Measurements from ENCODE around the gene NR1H2.
"Not testable (repeated sequence)": the region's sequence is repeated elsewhere in the genome, so short reads cannot be mapped to it uniquely, and the experiment has no call there.

The NR1H2 gene

DNA sequence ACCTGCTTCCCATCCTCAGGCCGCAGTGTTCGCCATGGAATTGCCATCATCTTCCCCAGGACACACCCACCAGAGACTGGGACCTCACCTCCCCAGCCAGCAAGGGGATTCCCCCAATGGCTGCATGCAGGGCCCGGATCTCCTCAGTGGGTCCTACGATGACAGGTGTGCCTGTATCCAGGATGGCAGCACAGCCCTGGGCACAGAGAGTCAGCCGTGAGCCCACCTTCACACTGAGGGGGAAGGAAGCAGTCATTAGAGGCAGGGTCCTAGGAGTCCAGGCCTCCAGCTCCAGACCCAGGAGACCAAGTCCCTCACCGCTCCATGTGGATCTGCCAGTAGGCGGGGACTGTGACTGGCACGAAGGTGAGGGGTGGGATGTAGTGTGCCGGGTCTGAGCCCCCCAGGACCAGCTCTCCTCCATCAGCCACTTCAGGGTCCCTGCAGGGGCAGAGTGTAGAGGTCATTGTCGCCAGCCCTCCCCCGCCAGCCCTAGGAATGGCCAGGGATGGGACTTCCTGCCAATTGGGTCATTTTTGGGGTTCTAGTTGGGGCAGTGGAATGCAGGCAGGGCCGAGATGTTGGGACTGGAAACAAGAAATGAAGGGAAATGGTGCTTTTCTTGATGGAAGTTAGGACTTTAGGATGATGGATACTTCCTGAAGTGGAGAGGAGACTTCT is 41.4 kb upstream of the NR1H2 start:
- H3K27ac ChIP-seq (ENCODE audit: poor library complexity, severe bottlenecking), result no peak overlapping the region
- no peak for DNase-seq (ENCODE audit: low spot score)
- H3K9me3 ChIP-seq (ENCODE audit: severe bottlenecking), result no peaks in the 10 kb centered on the region
- H3K36me3 ChIP-seq (ENCODE audit: low read depth), result no peaks in the 10 kb centered on the region
- ATAC-seq (ENCODE audit: low read depth), result no peak
- H3K27me3 ChIP-seq (ENCODE audit: insufficient read depth, poor library complexity, severe bottlenecking), result peaks cover 23% of the 10 kb centered on the region
- H3K4me1 ChIP-seq (ENCODE audit: insufficient read depth, poor library complexity, severe bottlenecking), result no peaks in the 10 kb centered on the region
- H3K4me3 ChIP-seq (ENCODE audit: severe bottlenecking), result no peak overlapping the region
- TF ChIP-seq CTCF (IDR thresholded peaks at IDR 0.05; ENCODE audit: poor library complexity, severe bottlenecking), result no peak

DNA sequence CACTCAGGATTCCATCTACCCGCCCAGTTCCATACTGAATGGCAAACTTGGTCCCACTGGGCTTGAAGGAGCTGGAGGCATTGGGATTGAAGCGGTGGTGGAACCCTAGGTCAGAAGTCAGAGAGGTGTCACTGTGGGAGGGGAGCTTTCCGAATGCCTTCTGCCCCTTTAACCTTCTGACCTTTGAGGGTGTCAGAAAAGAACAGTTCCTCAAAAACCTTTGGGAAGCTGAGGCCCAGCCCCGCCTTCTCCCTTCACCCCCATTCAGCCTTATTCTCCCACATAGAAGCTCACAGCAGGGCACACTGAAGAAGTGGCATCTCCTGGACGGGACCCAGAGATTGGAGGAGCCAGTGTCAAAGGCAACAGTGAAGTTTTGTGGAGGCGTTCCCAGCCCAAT is 39.2 kb upstream of the NR1H2 start:
- not testable (repeated sequence) for H3K36me3 ChIP-seq (ENCODE audit: low read depth); ATAC-seq (ENCODE audit: low read depth); H3K4me3 ChIP-seq (ENCODE audit: severe bottlenecking); DNase-seq (ENCODE audit: low spot score); H3K4me1 ChIP-seq (ENCODE audit: insufficient read depth, poor library complexity, severe bottlenecking); H3K27ac ChIP-seq (ENCODE audit: poor library complexity, severe bottlenecking); H3K9me3 ChIP-seq (ENCODE audit: severe bottlenecking)
- H3K27me3 ChIP-seq (ENCODE audit: insufficient read depth, poor library complexity, severe bottlenecking), result peaks cover 10% of the 10 kb centered on the region

- Histone ChIP-seq H3K9me3 (ENCODE audit: severe bottlenecking) (peaks cover 6% of the 10 kb centered on the region), H3K4me3 (ENCODE audit: severe bottlenecking) (no peak overlapping the region), H3K27me3 (ENCODE audit: insufficient read depth, poor library complexity, severe bottlenecking) (no peaks in the 10 kb centered on the region), H3K27ac (ENCODE audit: poor library complexity, severe bottlenecking) (no peak overlapping the region), H3K4me1 (ENCODE audit: insufficient read depth, poor library complexity, severe bottlenecking) (no peaks in the 10 kb centered on the region), H3K36me3 (ENCODE audit: low read depth) (no peaks in the 10 kb centered on the region)
- DNase-seq (ENCODE audit: low spot score), result no peak
- ATAC-seq (ENCODE audit: low read depth), result no peak
- no peak for TF ChIP-seq CTCF (IDR thresholded peaks at IDR 0.05; ENCODE audit: poor library complexity, severe bottlenecking)
Measured at GRCh38 chr19:50340331-50340730, 35.9 kb upstream of the NR1H2 start.

DNA sequence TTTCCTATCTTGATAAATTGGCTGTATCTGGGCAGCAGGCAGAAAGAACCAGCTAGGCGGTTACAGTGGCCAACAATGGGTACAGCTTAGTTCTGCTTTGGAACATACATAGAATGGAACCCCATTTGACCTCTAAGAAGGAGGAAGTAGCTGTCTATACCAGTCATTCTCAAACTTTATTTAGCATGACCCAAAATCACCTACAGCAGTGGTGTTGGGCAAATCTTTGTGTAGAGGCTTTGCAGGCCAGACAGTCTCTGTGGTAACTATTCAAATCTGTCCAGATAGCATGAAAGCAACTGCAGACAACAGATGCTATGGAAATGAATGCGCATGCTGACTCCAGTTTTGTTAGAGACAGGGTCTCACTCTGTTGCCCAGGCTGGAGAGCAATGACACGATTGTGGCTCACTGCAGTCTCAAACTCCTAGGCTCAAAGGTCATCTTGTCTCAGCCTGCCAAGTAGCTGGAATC is 35.1 kb upstream of the NR1H2 start:
- Histone ChIP-seq H3K27ac (ENCODE audit: poor library complexity, severe bottlenecking) (no peak overlapping the region), H3K4me3 (ENCODE audit: severe bottlenecking) (no peak overlapping the region), H3K9me3 (ENCODE audit: severe bottlenecking) (peaks cover 6% of the 10 kb centered on the region), H3K27me3 (ENCODE audit: insufficient read depth, poor library complexity, severe bottlenecking) (no peaks in the 10 kb centered on the region), H3K4me1 (ENCODE audit: insufficient read depth, poor library complexity, severe bottlenecking) (no peaks in the 10 kb centered on the region), H3K36me3 (ENCODE audit: low read depth) (no peaks in the 10 kb centered on the region)
- ATAC-seq (ENCODE audit: low read depth) (no peak), DNase-seq (ENCODE audit: low spot score) (no peak)
- TF ChIP-seq CTCF (IDR thresholded peaks at IDR 0.05; ENCODE audit: poor library complexity, severe bottlenecking), result no peak

- ATAC-seq (ENCODE audit: low read depth), result no peak
- DNase-seq (ENCODE audit: low spot score), result no peak
- Histone ChIP-seq H3K27me3 (ENCODE audit: insufficient read depth, poor library complexity, severe bottlenecking) (no peaks in the 10 kb centered on the region), H3K4me1 (ENCODE audit: insufficient read depth, poor library complexity, severe bottlenecking) (no peaks in the 10 kb centered on the region), H3K36me3 (ENCODE audit: low read depth) (no peaks in the 10 kb centered on the region), H3K9me3 (ENCODE audit: severe bottlenecking) (peaks cover 6% of the 10 kb centered on the region), H3K27ac (ENCODE audit: poor library complexity, severe bottlenecking) (no peak overlapping the region), H3K4me3 (ENCODE audit: severe bottlenecking) (no peak overlapping the region)
- no peak for TF ChIP-seq CTCF (IDR thresholded peaks at IDR 0.05; ENCODE audit: poor library complexity, severe bottlenecking)
Measured at GRCh38 chr19:50344661-50345318, 31.5 kb upstream of the NR1H2 start.

DNA sequence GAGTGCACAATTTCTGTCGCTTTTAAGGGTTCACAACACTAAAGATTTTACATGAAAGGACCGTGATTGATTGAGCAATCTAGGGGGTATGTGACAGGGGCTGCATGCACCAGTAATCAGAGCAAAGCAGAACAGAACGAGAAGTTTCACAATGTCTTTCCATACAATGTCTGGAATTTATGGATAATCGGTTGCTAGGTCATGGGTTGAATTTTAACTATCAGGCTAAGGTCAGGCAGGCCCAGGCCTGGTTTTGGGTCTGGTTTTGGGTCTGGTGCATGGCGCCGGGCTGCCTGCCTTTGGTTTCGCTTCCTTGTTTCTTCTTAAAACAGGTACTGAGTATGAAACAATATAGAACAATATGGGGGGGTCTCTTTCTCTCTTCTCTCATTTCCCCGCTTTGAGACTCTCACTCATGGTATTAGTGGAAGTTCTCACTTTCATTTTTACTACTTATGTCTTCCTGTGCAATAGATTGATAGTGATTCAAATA is 29.1 kb upstream of the NR1H2 start:
- H3K27me3 ChIP-seq (ENCODE audit: insufficient read depth, poor library complexity, severe bottlenecking); ATAC-seq (ENCODE audit: low read depth); DNase-seq (ENCODE audit: low spot score); H3K9me3 ChIP-seq (ENCODE audit: severe bottlenecking); H3K27ac ChIP-seq (ENCODE audit: poor library complexity, severe bottlenecking); H3K36me3 ChIP-seq (ENCODE audit: low read depth); H3K4me3 ChIP-seq (ENCODE audit: severe bottlenecking); H3K4me1 ChIP-seq (ENCODE audit: insufficient read depth, poor library complexity, severe bottlenecking): not testable (repeated sequence)

All from RWPE2 (cell line).